A673 (cell line): Measurements from ENCODE around the gene CSF2.

Experiments used
- CTCF ChIP-seq: fragments of 300-800, 200-600 bp; sonication (generic); conservative IDR thresholded peaks from 2 replicates; pipeline ENCODE4 v1.5.1; 2017; ENCODE audit warnings: low read depth, mild to moderate bottlenecking, antibody characterized with exemption, low read length, moderate library complexity, mixed read lengths
- EZH2 ChIP-seq: fragments of 200-600 bp; sonication (generic); IDR thresholded peaks from 2 replicates; pipeline ENCODE4 v1.6.1; 2017; ENCODE audit warnings: borderline replicate concordance, low read depth, mild to moderate bottlenecking, mixed read lengths, antibody characterized with exemption, low read length; ENCODE audit not compliant: poor library complexity, severe bottlenecking

GRCh38 chr5:132064738-132065331 lies 8.8 kb upstream of the CSF2 start:
- TF ChIP-seq CTCF (peak; percentile 94), EZH2 (no peak)
